A673 (cell line): ENCODE data around the gene PYGM. TPM values are rescaled to one million over a fixed set of nuclear protein-coding genes. Genes with fewer than 3 reads are reported as not detected.

Experiments used
- BruUV-seq: library from RNA; stranded (reverse); fragments of 400-500 nt; replicated peaks from 2 replicates; lab custom pipeline; 2021; lab: Mats Ljungman, UMichigan
- CTCF ChIA-PET: fragments of 300-600 bp; sonication (Branson Sonifier 250); formaldehyde crosslinking; loops from one replicate; lab custom pipeline; 2022; ENCODE audit warnings: antibody characterized with exemption; lab: Charles Lee
- POLR2A ChIA-PET: fragments of 300-600 bp; sonication (Branson Sonifier 250); formaldehyde crosslinking; loops from one replicate; lab custom pipeline; 2022; ENCODE audit warnings: antibody characterized with exemption; ENCODE audit not compliant: low non-redundant PET; lab: Charles Lee
- DNase-seq: peaks from one replicate; pipeline ENCODE4 v3.0.0-alpha.2; 2015; ENCODE audit warnings: low spot score
- H3K27ac ChIP-seq: fragments of 200-600 bp; sonication (generic); 2 replicates; pipeline ENCODE4 v1.5.1; 2016; ENCODE audit warnings: mixed run types, low read depth, mild to moderate bottlenecking, mixed read lengths, antibody characterized with exemption, low read length; ENCODE audit not compliant: poor library complexity, severe bottlenecking
- H3K27me3 ChIP-seq: fragments of 200-600 bp; sonication (generic); replicated peaks from 2 replicates; pipeline ENCODE4 v1.6.1; 2017; ENCODE audit warnings: mixed run types, low read depth, mild to moderate bottlenecking, mixed read lengths, antibody characterized with exemption, low read length; ENCODE audit not compliant: insufficient read depth, poor library complexity
- H3K36me3 ChIP-seq: fragments of 200-600 bp; sonication (generic); 2 replicates; pipeline ENCODE4 v1.6.1; 2016; ENCODE audit warnings: mixed run types, mild to moderate bottlenecking, mixed read lengths, antibody characterized with exemption, low read length; ENCODE audit not compliant: insufficient read depth, poor library complexity, severe bottlenecking
- H3K4me1 ChIP-seq: fragments of 200-600 bp; sonication (generic); 2 replicates; pipeline ENCODE4 v1.6.1; 2017; ENCODE audit warnings: mixed run types, mild to moderate bottlenecking, mixed read lengths, antibody characterized with exemption, low read length; ENCODE audit not compliant: insufficient read depth, poor library complexity, severe bottlenecking
- H3K4me3 ChIP-seq: fragments of 200-600 bp; sonication (generic); 2 replicates; pipeline ENCODE4 v1.5.1; 2016; ENCODE audit warnings: low read depth, mixed run types, mild to moderate bottlenecking, mixed read lengths, low read length; ENCODE audit not compliant: poor library complexity, severe bottlenecking
- H3K9me3 ChIP-seq: fragments of 200-600 bp; sonication (generic); 2 replicates; pipeline ENCODE4 v1.6.1; 2016; ENCODE audit warnings: mixed run types, low read depth, mild to moderate bottlenecking, mixed read lengths, antibody characterized with exemption, low read length; ENCODE audit not compliant: poor library complexity, severe bottlenecking
- EZH2 ChIP-seq: fragments of 200-600 bp; sonication (generic); IDR thresholded peaks from 2 replicates; pipeline ENCODE4 v1.6.1; 2017; ENCODE audit warnings: borderline replicate concordance, low read depth, mild to moderate bottlenecking, mixed read lengths, antibody characterized with exemption, low read length; ENCODE audit not compliant: poor library complexity, severe bottlenecking
- intact Hi-C: fragments of 100-400 bp; cut with micrococcal nuclease; formaldehyde crosslinking; loops from one replicate; pipeline ENCODE4 v1.10.0; 2022; ENCODE audit not compliant: unreplicated experiment
- total RNA-seq: library from RNA; stranded (reverse); gene quantifications from 2 replicates; pipeline ENCODE4 v1.2.3, GENCODE V29; 2021
- TF ChIP-seq, protein P1 (sequence below): fragments of 300-800, 200-600 bp; sonication (generic); conservative IDR thresholded peaks from 2 replicates; pipeline ENCODE4 v1.5.1; 2017; ENCODE audit warnings: low read depth, mild to moderate bottlenecking, antibody characterized with exemption, low read length, moderate library complexity, mixed read lengths

PYGM gene
- total RNA-seq, 1 experiment from 2014 or later = 2.4 TPM

DNA sequence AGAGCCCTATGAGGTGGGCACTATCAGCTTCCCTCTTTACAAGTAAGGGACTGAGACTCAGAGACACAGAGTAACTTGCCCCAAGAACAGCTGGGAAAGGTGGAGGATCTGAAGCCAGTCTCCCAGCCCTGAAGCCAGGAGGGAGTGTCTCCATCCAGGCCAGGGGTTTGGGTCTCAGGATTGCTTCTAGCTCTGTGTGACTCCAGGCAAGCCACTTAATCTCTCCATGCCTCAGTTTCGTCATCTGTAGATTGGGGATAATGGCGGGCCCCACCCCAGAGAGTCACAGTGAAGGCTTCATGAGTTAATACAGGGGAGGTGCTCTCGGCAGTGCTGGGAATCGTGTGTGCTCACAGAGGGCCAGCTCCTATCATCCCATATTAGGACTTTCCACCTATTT is 32.7 kb upstream of the PYGM start:
- ChIA-PET CTCF (no interaction called here), POLR2A (no interaction called here)
- no peak for DNase-seq
- no TSS peak for BruUV-seq
- Histone ChIP-seq H3K27ac (no peak overlapping the region), H3K9me3 (no peaks in the 10 kb centered on the region), H3K36me3 (peaks cover 11% of the 10 kb centered on the region), H3K27me3 (no peaks in the 10 kb centered on the region), H3K4me3 (no peak overlapping the region), H3K4me1 (no peaks in the 10 kb centered on the region)
- intact Hi-C loops = no loop called here
- TF ChIP-seq, protein P1, sequence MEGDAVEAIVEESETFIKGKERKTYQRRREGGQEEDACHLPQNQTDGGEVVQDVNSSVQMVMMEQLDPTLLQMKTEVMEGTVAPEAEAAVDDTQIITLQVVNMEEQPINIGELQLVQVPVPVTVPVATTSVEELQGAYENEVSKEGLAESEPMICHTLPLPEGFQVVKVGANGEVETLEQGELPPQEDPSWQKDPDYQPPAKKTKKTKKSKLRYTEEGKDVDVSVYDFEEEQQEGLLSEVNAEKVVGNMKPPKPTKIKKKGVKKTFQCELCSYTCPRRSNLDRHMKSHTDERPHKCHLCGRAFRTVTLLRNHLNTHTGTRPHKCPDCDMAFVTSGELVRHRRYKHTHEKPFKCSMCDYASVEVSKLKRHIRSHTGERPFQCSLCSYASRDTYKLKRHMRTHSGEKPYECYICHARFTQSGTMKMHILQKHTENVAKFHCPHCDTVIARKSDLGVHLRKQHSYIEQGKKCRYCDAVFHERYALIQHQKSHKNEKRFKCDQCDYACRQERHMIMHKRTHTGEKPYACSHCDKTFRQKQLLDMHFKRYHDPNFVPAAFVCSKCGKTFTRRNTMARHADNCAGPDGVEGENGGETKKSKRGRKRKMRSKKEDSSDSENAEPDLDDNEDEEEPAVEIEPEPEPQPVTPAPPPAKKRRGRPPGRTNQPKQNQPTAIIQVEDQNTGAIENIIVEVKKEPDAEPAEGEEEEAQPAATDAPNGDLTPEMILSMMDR = no peak
- TF ChIP-seq EZH2 = no peak

- Histone ChIP-seq H3K4me3 (no peak overlapping the region), H3K36me3 (peaks cover 11% of the 10 kb centered on the region), H3K4me1 (no peaks in the 10 kb centered on the region), H3K27me3 (no peaks in the 10 kb centered on the region), H3K27ac (no peak overlapping the region), H3K9me3 (no peaks in the 10 kb centered on the region)
- TF ChIP-seq, protein P1 = no peak
- no peak for TF ChIP-seq EZH2
- ChIA-PET POLR2A (no interaction called here), CTCF (no interaction called here)
- intact Hi-C loops = no loop called here
- no peak for DNase-seq
- BruUV-seq = no TSS peak
Observed at GRCh38 chr11:64791781-64792291, 32.1 kb upstream of the PYGM start.

DNA sequence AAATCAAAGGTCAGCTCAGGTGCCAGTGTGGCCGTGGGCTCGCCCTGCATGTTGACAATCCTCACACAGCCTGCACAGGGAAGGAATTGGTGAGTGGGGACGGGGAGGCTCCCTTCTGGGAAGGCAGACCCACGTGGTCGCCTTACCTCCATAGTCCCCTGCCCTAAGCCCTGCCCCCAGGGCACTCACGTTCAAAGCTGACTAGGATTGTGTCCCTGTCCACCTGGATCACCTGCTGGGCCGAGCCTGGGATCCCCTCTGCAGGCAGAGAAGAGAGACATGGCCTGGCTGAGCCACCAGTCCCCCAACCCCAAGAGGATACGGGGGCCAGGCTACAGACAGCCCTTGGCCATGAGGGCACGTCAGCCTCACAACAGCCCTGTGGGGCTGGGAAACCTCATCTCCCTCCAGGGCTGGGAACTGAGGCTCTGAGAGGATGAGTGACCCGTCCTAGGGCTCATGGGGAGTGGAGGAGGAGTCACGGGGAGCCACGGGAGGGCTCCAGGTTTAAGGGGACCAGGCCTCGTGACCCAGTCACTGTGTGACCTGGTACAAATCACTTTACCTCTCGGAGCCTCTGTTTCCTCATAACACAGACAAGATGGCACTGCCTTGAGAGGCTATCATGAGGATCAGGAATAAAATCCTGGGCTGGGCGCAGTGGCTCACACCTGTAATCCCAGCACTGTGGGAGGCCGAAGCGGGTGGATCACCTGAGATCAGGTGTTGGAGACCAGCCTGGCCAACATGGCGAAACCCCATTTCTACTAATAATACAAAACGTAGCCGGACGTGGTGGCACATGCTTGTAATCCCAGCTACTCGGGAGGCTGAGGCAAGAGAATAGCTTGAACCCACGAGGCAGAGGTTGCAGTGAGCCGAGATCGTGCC is 30.7 kb upstream of the PYGM start:
- Histone ChIP-seq H3K27ac (no peak overlapping the region), H3K27me3 (no peaks in the 10 kb centered on the region), H3K36me3 (peaks cover 4% of the 10 kb centered on the region), H3K4me1 (no peaks in the 10 kb centered on the region), H3K4me3 (no peak overlapping the region), H3K9me3 (no peaks in the 10 kb centered on the region)
- CTCF ChIA-PET = no interaction called here
- intact Hi-C loops = no loop called here
- POLR2A ChIA-PET = no interaction called here
- BruUV-seq = no TSS peak
- TF ChIP-seq, protein P1 = no peak
- TF ChIP-seq EZH2 = no peak
- DNase-seq = no peak
